Measurements from ENCODE around the gene ASTN1.

The ASTN1 gene

GRCh38 chr1:177024623-177025022 is 139.9 kb downstream of the ASTN1 start:
- no peak for DNase-seq

DNA sequence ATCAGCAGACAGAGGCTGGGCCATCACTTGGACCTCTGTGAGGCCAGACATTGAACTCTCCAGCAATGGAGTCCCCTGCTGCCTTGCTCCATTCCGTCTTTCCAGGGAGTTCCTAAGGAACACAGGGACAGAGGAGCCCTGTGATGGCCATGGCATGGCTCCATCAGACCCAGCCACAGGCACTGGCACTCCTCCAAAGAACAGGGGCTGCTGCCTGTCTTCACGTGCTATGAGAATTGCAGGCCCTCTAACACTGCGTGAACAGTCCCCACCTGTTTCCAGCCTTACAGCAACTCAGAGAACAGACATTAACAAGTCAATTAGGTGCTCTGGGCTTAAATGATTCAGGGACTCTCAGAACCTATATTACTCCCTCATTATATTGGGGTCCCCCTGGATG is 140.8 kb downstream of the ASTN1 start:
- DNase-seq = no peak

- no peak for DNase-seq
Measured at GRCh38 chr1:177023249-177023648, 141.3 kb downstream of the ASTN1 start.

DNA sequence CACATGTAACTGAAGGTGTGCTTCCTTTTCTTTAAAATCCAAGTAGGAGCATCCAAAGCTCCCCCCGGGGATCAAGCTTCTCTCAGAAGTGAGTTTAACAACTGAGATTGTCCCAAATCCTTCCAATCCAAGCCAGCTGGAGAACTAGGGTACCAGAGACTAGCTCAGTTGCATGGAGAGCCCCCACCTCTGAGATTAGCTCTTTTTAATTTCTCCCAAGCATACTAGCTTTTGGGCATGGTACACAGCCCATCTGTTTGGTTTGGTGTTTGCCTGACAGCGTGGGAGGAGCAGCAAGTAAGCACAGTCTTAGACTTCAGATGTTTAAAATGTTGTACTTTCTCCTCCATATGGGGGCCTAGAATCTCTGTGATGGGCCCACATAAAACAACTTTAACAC is 142.8 kb downstream of the ASTN1 start:
- no peak for DNase-seq

DNA sequence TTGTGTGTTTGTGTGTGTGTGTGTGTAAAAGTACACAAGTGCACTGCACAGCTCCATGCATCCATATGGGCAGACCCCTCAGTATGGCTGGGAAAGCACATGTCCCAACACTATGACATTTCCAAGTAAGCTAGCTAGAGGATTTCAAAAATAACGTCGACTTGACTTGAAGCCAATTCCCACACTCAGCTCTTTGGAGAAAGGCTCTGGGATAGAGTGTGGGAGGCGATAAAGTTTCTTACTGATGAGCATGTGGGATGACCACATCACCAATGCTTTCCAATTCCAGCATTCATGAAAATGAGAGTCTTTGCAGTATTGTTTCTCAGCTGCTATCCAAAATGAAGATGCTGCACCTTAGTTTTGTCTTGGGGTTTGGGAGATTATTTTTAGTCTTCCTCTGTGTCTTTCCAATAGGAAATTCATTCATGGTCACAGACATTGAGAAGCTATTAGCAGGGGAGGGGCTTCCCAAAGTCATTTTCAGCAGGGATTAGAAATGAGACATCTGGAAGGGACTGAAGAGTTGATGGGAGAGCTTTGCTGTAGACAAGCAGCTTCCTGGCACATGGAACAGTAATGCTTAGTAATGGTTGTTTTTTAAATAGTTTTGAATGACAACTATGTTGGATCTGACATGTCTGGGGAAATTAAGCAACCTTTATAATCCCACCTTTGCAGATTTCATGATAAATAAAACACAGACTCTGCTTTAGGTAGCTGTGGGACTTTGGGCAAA is 143.5 kb downstream of the ASTN1 start:
- DNase-seq = no peak

DNA sequence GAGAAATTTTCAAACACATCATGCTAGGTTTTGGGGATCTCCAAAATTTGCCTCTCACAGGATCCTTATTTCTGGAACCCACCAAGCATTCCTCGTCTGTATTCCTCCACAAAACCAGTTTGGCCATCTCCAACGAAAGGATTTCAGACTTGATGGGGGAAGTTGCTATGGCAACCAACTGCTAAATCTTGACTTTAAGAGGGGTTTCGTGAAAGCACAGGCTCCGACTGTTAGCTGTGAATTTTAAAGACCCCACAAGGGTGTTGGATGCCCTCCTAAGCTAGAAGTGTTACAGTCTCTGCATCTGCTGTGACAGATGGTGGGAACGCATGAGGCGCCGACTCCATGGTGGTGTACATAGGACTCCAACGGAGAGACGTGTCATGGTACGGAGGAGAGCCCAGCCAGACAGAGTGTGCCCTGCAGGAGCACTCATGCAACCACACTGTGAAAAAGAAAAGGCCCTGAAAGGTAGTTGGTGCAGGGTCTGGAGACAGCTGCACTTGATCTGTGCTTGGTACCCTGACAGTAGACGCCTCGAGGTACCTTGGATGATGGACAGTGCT is 147.1 kb downstream of the ASTN1 start:
- DNase-seq = no peak

DNA sequence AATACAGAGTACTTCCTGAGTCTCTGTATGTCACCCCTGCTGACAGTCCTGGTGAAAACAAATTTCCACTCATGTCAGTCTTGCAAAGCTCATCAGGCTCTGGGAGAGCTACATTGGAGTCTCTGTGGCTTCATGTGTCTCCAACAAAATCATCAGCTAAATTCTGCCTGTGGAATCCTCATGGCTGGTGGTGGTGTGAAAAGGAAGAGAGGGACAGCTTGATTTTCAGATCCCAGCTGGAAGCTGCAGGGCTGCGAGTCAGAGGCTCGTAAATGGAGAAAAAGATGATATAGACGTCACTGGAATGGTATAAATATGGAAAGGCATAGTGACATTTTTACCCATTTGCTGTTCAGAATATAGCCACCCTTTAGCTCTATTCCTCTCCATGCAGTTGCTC is 150.2 kb downstream of the ASTN1 start:
- no peak for DNase-seq

DNA sequence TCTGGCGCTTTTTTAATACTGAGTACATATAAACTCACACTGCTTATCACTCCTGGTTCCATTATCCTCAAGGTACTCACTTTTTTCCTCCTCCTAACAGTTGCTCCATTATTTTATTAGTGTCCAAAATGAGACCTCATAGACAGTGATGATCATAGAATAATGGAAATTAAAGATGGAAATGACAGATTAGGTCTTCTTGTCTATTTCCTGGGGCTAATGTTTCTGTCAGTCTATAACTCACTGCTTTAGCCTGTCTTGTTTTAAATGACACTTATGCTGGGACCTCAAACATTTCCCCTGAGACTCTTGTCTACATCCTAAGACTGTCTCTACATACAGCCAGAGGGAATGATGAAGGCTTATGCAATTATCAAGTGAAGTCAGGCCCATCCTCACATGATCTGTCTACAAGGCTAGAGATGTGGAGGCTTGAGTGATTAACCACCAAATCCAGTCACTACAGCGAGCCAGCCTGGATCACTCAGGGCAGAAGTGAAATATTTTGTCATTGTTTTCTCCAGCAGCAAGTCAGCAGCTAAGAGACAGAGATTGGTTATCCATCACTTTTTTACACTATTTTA is 152.1 kb downstream of the ASTN1 start:
- DNase-seq = no peak

DNA sequence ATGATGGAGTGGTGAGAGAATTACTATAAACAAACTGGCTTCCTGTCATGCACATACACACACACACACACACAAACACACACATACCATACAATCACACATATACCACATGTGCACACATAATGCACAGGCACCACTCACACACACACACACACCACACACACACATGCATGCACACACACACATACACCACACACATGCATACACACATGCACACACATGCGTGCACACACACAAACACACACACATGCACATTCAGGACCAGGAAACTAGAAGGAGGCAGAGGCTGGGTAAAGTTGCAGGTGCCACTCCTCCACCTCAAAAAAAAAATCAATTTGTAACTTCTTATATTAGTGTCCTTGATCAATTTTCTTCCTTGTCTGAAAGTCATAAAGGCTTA is 153.0 kb downstream of the ASTN1 start:
- no peak for DNase-seq

GRCh38 chr1:177010211-177010825 is 154.2 kb downstream of the ASTN1 start:
- DNase-seq = no peak

DNA sequence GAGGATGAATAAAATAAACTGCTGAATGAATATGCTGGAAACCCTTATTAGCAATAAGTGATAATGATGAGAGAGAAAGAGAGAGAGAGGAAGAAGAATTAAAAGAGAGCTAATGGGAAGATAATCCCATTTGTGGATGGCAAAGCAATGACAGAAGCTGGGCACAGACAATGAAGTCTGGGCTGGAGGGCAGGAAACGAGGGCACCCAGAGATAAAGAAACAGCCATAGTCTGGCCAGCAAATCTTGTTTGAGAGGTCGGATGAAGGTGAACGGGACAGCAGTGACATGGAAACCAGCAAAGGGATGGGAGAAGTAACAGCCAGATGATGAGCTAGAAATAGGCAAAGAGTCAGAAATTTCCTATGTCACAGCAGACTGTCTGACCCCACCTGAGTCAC is 155.9 kb downstream of the ASTN1 start:
- no peak for DNase-seq

DNA sequence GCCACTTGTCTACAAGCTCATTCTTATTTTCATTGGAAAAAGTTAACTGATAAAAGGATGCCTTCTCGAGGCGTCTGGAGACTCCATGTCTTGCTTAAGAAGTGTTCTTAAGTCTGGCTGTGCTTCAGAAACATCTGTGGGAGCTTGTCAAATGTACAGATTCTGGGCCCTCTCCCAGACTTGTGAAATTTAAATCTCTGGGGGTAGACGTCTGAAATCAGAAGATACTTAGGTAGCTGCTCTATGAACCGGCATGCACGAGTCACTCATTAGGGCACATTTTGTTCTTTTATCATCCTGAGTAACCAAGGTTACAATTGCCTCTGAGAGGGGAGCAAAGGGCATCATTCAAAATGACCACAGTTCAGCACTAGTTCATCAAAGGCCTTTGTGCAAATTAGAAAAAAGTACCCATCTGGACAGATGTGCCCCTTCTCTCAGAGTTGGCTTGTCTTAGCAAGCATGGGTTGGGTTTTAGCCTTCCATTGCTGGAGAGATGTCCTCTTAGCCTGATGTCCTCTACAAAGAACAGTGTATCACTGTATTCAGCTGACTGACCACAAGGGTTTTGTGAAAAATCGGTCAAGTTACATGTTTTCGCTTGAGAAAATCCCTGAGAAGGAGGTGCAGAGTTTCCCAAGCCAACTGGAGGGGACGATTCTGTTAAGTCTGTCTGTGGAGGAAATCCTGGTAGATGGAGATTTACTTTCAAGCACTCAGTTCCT is 156.9 kb downstream of the ASTN1 start:
- DNase-seq = no peak

DNA sequence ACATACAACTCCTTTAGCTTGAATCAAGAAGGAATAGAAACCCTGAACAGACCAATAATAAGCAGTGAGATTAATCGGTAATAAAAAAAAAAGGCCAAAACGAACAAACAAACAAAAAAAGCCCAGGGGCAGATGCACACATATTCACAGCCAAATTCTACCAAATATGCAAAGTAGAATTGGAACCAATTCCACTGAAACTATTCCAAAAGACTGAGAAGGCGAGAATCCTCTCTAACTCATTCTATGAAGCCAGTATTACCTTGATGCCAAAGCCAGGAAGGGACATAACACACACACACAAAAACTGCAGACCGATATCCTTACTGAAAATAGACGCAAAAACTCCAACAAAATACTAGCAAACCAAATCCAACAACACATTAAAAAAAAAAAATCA is 161.6 kb downstream of the ASTN1 start:
- no peak for DNase-seq

DNA sequence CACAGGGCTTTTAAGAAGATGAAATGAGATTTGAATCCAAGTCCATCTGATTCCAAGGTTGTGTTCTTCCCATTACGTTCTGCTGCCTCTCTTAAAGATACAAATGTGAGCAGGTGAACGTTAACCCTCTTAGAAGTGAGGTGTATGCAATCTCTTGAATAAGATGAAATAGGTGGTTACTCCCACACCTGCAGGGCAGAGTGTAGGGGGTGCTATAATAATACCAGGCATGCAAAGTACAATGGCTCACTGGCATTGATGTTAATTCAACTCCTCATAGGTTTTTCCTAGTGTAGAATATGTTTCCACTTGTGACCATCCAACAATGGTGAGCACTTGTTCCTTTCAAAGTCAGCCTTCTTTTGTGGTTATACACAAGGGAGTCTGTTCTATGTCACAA is 163.0 kb downstream of the ASTN1 start:
- no peak for DNase-seq

- DNase-seq = no peak
Measured at GRCh38 chr1:176998183-176998795, 166.2 kb downstream of the ASTN1 start.

DNA sequence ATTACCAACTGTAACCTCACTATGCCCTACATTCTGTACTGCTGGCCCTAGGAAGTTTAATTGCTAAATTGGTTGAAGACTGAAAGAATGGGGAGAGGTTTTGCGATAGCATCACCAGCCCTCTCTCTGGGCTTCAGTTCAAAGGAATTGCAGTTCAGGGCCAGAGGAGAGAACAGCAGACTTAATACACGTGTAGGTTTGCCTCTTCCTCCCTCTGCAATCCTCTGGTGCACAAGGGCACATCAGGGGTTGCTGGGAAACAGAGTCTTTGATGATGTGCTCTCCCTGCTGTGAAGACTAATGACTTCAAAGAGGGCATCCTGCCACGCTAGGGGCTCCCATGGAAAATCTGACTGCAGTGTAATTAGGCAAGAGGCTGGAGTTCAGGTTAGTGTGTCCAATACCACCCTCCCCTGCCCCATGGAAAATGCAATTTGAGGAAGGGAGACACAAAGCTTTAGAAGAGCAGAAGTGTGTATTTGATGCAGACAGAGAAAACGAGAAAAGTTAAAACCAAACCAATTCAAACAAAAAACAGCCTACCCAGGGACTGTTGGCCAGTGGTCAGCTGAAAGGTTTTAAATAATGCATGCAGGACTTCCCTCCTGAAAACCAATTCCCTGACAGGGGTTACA is 167.9 kb downstream of the ASTN1 start:
- DNase-seq = peak; percentile 85

DNA sequence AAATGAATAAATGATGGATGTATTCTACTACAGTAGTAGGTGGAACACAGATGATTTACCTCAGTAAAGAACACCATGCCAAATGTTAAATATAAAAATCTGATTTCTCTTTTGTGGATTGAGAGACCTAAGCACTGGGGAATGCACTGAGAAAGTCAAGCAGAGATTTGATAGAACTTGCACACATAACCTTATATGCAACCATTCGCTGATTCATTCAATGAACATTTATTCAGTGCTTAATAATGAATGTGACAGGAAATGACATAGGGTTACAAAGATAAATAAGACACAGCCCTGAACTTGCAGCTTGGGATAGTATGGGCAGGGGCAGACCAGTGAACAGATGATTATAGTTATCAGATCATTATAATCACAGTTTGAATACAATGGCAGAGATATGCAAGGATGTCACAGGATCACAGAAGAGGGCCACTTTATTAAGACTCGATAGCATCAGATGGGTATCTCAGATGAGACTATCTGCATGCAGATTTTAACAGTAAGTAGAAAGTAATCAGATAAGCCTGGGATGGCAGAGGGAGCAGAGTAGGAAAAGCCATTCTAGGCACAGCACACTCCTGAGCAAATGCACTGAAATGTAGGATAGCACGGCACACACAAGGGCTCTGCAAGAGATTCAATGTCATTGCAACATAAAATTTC is 169.4 kb downstream of the ASTN1 start:
- DNase-seq = no peak

DNA sequence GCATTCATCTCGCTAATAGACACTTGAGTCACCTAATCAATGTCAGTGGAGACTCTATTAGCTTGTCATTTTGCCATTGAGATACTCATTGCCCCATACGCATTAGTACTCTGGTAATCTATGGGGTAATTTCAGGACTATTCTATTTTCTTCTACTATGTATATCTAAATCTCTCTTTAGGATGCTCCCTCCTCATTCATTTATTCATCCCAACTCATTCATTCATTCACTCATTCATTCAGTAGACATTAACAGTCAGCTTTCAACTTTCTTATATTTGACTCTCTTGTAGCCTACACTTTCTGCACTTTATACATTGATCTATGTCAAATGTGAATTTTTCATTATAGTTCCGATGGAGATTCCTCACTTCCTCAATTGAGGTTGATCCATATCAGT is 170.9 kb downstream of the ASTN1 start:
- no peak for DNase-seq

- no peak for DNase-seq
Measured at GRCh38 chr1:176989754-176990153, 174.8 kb downstream of the ASTN1 start.

DNA sequence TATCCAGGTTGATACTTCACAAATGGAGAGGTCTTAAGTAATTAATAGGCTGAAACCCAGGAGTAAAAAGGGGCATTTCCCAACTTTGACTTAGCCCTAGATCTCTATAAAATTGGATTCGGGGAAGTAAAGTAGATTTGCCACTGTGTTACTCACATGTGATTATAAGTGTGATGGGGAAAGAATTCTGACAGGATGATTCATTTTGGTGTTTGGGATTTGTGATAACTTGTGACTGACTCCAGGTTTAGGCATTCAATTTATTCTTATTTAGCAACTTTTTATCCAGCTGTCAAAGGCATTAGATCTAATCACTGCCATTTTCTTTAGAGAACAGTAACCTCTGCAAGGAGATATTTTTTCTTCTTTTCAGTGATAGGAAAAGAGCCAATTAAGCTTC is 175.5 kb downstream of the ASTN1 start:
- no peak for DNase-seq

DNA sequence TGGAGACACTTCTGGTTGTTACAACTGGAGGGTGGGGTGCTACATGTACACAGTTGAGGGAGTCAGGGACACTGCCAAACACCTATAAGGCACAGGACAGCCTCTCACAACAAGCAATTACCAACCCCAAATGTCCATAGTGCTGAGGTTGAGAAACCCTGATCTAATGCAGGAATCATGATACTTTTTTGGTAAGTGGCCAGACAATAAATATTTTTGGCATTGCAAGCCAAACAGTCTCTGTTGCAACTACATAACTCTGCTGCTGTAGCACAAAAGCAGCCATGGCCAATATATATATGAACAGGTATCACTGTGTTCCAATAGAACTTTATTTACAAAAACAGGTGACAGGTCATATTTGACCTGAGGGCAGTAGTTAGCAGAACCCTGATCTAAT is 177.5 kb downstream of the ASTN1 start:
- DNase-seq = no peak

DNA sequence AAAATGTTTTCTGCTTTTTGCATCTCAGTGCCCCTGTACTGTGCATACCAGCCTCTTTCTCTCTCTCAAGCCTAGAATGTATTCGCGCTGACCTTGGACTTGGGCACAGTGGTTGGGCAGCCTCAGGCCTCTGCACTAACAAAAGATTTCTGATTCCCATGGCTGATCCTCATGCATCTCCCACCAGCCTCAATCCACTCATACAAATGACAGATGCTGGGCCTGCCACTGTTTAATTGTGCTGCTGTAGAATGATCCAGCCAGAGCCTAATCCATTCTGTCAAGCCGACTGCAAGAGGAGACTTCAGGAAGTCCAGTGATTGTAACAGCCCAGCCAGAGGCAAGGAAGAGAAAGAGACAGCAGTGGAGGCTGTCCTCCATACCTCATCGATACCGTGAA is 180.8 kb downstream of the ASTN1 start:
- DNase-seq = no peak

Data from islet precursor cell (in vitro differentiated cells).